Loucy (cell line): Measurements from ENCODE around the gene DDX23.
A peak's percentile ranks its signal among the peaks of the same experiment; 100 is the strongest.
"Not testable (repeated sequence)": the region's sequence is repeated elsewhere in the genome, so short reads cannot be mapped to it uniquely, and the experiment has no call there.

Source experiments
- H2AFZ ChIP-seq: fragments of 200-600 bp; sonication (generic); 2 replicates; pipeline ENCODE4 v1.6.0; 2016; ENCODE audit warnings: antibody characterized with exemption, mild to moderate bottlenecking, low read length, moderate library complexity
- H3F3A ChIP-seq: fragments of 200-600 bp; 2 replicates; pipeline ENCODE4 v1.6.0; 2016; ENCODE audit warnings: antibody characterized with exemption, low read depth, mild to moderate bottlenecking
- H3K27me3 ChIP-seq: fragments of 200-600 bp; sonication (generic); 2 replicates; pipeline ENCODE4 v1.6.1; 2014; ENCODE audit warnings: low read length, mild to moderate bottlenecking; ENCODE audit not compliant: insufficient read depth, poor library complexity, severe bottlenecking
- H3K36me3 ChIP-seq: fragments of 200-600 bp; sonication (generic); 2 replicates; pipeline ENCODE4 v1.6.1; 2016; ENCODE audit warnings: low read length; ENCODE audit not compliant: insufficient read depth
- H3K4me1 ChIP-seq: fragments of 200-600 bp; sonication (generic); 2 replicates; pipeline ENCODE4 v1.5.1; 2014; ENCODE audit warnings: low read length, mild to moderate bottlenecking; ENCODE audit not compliant: insufficient read depth, poor library complexity, severe bottlenecking
- H3K4me2 ChIP-seq: fragments of 200-600 bp; sonication (generic); 2 replicates; pipeline ENCODE4 v1.6.0; 2014; ENCODE audit warnings: antibody characterized with exemption, low read length, low read depth, mild to moderate bottlenecking; ENCODE audit not compliant: poor library complexity, severe bottlenecking
- H3K4me3 ChIP-seq: fragments of 200-600 bp; sonication (generic); 2 replicates; pipeline ENCODE4 v1.5.1; 2014; ENCODE audit warnings: low read length, mild to moderate bottlenecking, mixed read lengths; ENCODE audit not compliant: poor library complexity, severe bottlenecking
- H3K79me2 ChIP-seq: fragments of 200-600 bp; sonication (generic); 2 replicates; pipeline ENCODE4 v1.6.1; 2014; ENCODE audit warnings: low read length; ENCODE audit not compliant: insufficient read depth
- H3K9ac ChIP-seq: fragments of 200-600 bp; sonication (generic); 2 replicates; pipeline ENCODE4 v1.6.0; 2014; ENCODE audit warnings: mild to moderate bottlenecking, low read depth, low read length, moderate library complexity; ENCODE audit not compliant: poor library complexity, severe bottlenecking
- H3K9me2 ChIP-seq: fragments of 200-600 bp; sonication (generic); replicated peaks from 2 replicates; pipeline ENCODE4 v1.6.1; 2016; ENCODE audit warnings: low read depth, low read length, mixed read lengths
- H3K9me3 ChIP-seq: fragments of 200-600 bp; sonication (generic); 2 replicates; pipeline ENCODE4 v1.6.1; 2014; ENCODE audit warnings: mild to moderate bottlenecking, antibody characterized with exemption, low read length, low read depth; ENCODE audit not compliant: insufficient read depth
- H4K20me1 ChIP-seq: fragments of 200-600 bp; sonication (generic); 2 replicates; pipeline ENCODE4 v1.6.0; 2014; ENCODE audit warnings: antibody characterized with exemption, low read length, mild to moderate bottlenecking; ENCODE audit not compliant: insufficient read depth, poor library complexity, severe bottlenecking
- CTCF ChIP-seq: fragments of 200-600 bp; sonication (generic); conservative IDR thresholded peaks from 2 replicates; pipeline ENCODE4 v1.5.1; 2014; ENCODE audit warnings: mild to moderate bottlenecking, antibody characterized with exemption, low read length
- EZH2phosphoT487 ChIP-seq: fragments of 200-600 bp; IDR thresholded peaks from 2 replicates; pipeline ENCODE4 v1.6.1; 2018; ENCODE audit warnings: antibody characterized with exemption, mild to moderate bottlenecking, moderate library complexity, borderline replicate concordance

The DDX23 gene

DNA sequence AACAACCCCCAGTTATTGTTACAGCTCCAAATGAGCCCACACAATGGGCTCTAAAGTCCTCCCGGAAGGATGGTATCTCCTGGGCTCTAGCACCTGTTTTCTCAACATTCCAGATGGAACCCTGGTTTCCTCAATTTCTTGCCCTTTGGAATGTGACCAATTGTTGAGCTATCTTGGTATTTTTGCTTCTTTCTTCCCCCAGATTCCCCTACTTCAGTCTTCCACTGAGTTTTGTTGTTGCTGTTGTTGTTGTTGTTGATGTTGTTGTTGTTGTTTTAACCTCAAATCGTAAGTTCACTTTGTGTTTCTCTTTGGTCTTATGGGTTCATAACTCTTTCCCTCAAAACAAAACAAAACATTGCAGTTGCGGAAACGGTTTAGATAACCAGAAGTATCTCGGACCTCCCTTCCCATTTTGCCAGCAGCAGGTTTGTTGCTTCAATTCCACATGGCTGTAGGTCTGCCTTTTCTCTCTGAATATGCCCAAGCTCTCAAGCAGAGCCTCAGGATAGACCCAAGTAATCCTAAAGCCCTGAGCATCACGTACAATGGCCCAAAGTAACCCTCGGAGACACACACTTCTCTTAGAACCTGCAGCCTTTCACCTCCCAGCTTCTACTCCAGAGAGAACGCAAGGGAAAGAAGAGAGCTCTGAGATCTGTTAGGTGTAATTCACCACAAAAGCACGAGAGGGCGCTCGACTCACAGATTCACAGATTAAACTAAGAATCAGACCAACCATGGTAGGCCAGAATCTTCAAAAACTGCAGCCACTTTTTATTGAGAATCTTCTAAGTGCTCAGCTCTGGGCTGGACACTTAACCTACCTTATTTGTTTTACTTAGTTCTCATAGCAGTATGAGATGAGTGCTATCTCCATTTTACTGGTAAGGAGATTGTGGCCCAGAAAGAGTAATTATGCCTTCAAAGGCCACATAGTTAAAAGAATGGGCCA, 1.0 kb upstream of the DDX23 start:
- Histone ChIP-seq H4K20me1 (peaks cover 13% of the 10 kb centered on the region), H3K36me3 (no peaks in the 10 kb centered on the region), H3K9ac (peak overlapping the region; percentile 99), H3K27me3 (no peaks in the 10 kb centered on the region), H3F3A (no peaks in the 10 kb centered on the region), H2AFZ (peak overlapping the region; percentile 91), H3K4me2 (peak overlapping the region; percentile 98), H3K9me3 (no peaks in the 10 kb centered on the region), H3K4me3 (peak overlapping the region; percentile 90), H3K79me2 (peaks cover 39% of the 10 kb centered on the region), H3K9me2 (no peaks in the 10 kb centered on the region), H3K4me1 (peaks cover 23% of the 10 kb centered on the region)
- TF ChIP-seq CTCF: peak; percentile 90
- TF ChIP-seq EZH2phosphoT487: no peak

- not testable (repeated sequence) for H3K4me2 ChIP-seq, H3F3A ChIP-seq, H3K27me3 ChIP-seq, H3K4me3 ChIP-seq, H3K9me2 ChIP-seq, H3K4me1 ChIP-seq, H3K9me3 ChIP-seq, H3K9ac ChIP-seq, H2AFZ ChIP-seq
- H4K20me1 ChIP-seq: peaks cover 15% of the 10 kb centered on the region
- H3K79me2 ChIP-seq: peaks cover 11% of the 10 kb centered on the region; the same call in 1 of the 2 replicates
- H3K36me3 ChIP-seq: peaks cover 52% of the 10 kb centered on the region; the same call in 1 of the 2 replicates
Observed at GRCh38 chr12:48842021-48842420, 9.9 kb downstream of the DDX23 start.

GRCh38 chr12:48838048-48838447, 13.9 kb downstream of the DDX23 start:
- H2AFZ ChIP-seq: no peak overlapping the region
- H3F3A ChIP-seq: no peaks in the 10 kb centered on the region
- H3K4me2 ChIP-seq: no peak overlapping the region
- no peak overlapping the region for H3K9ac ChIP-seq
- H3K9me3 ChIP-seq: no peaks in the 10 kb centered on the region
- no peaks in the 10 kb centered on the region for H3K4me1 ChIP-seq
- peaks cover 62% of the 10 kb centered on the region; the same call in 1 of the 2 replicates for H3K36me3 ChIP-seq
- H4K20me1 ChIP-seq: no peaks in the 10 kb centered on the region
- H3K4me3 ChIP-seq: no peak overlapping the region
- TF ChIP-seq EZH2phosphoT487: no peak
- TF ChIP-seq CTCF: no peak
- H3K9me2 ChIP-seq: no peaks in the 10 kb centered on the region
- no peaks in the 10 kb centered on the region for H3K27me3 ChIP-seq
- no peaks in the 10 kb centered on the region for H3K79me2 ChIP-seq
